SK-N-SH (cell line): ENCODE measurements around the gene MAST4.

Experiments used
- ELF1 ChIP-seq: IDR thresholded peaks from 2 replicates; pipeline ENCODE4 v1.4.0; 2012
- EP300 ChIP-seq, 2 experiments: IDR thresholded peaks; 2 replicates each; pipeline versions ENCODE4 v1.4.0 to v1.6.1; 2012; ENCODE audit warnings: borderline replicate concordance in 1 of 2, low read depth in 1 of 2, low read length in 1 of 2
- FOXM1 ChIP-seq: IDR thresholded peaks from 2 replicates; pipeline ENCODE4 v1.4.0; 2012; ENCODE audit warnings: low read depth, mild to moderate bottlenecking
- GATA2 ChIP-seq: sonication (generic); formaldehyde crosslinking; IDR thresholded peaks from 2 replicates; pipeline ENCODE4 v1.5.0; 2020; ENCODE audit warnings: mild to moderate bottlenecking, missing genetic modification reagents
- MEF2A ChIP-seq: IDR thresholded peaks from 2 replicates; pipeline ENCODE4 v1.4.0; 2012; ENCODE audit warnings: low read depth, borderline replicate concordance
- NRF1 ChIP-seq: IDR thresholded peaks from 2 replicates; pipeline ENCODE4 v1.6.1; 2012; ENCODE audit warnings: low read depth, mild to moderate bottlenecking, low read length
- POLR2AphosphoS5 ChIP-seq: IDR thresholded peaks from 2 replicates; pipeline ENCODE4 v1.6.1; 2012; ENCODE audit warnings: low read depth, low read length
- RAD21 ChIP-seq: IDR thresholded peaks from 2 replicates; pipeline ENCODE4 v1.6.1; 2012; ENCODE audit warnings: mild to moderate bottlenecking, low read length
- SMC3 ChIP-seq: IDR thresholded peaks from 2 replicates; pipeline ENCODE4 v1.6.1; 2012; ENCODE audit warnings: low read depth, low read length, improper control_type of control experiment
- TF ChIP-seq, protein P1 (sequence below): fragments of 200-600 bp; sonication (generic); IDR thresholded peaks from 2 replicates; pipeline ENCODE4 v1.6.1; 2017; ENCODE audit warnings: antibody characterized with exemption, mild to moderate bottlenecking, moderate library complexity

- TF ChIP-seq EP300 (IDR thresholded peaks at IDR 0.05; ENCODE audit: borderline replicate concordance in 1 of 2, low read depth in 1 of 2, low read length in 1 of 2) (no peak), MEF2A (no peak), RAD21 (no peak), ELF1 (no peak), GATA2 (CRISPR knock-in tag) (no peak), SMC3 (no peak), FOXM1 (no peak), POLR2AphosphoS5 (no peak), NRF1 (no peak)
- TF ChIP-seq, protein P1, sequence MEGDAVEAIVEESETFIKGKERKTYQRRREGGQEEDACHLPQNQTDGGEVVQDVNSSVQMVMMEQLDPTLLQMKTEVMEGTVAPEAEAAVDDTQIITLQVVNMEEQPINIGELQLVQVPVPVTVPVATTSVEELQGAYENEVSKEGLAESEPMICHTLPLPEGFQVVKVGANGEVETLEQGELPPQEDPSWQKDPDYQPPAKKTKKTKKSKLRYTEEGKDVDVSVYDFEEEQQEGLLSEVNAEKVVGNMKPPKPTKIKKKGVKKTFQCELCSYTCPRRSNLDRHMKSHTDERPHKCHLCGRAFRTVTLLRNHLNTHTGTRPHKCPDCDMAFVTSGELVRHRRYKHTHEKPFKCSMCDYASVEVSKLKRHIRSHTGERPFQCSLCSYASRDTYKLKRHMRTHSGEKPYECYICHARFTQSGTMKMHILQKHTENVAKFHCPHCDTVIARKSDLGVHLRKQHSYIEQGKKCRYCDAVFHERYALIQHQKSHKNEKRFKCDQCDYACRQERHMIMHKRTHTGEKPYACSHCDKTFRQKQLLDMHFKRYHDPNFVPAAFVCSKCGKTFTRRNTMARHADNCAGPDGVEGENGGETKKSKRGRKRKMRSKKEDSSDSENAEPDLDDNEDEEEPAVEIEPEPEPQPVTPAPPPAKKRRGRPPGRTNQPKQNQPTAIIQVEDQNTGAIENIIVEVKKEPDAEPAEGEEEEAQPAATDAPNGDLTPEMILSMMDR = no peak
Observed at GRCh38 chr5:67011422-67011821, 415.2 kb downstream of the MAST4 start.
